SK-N-SH treated with all-trans-retinoic acid at 6 μM for 48 hours (cell line): ENCODE data around the gene TRMT1.

Source experiments
- ATAC-seq: fragments of 200-7000 bp; cut with Tn5 transposase; 3 replicates; pipeline ENCODE4 v1.9.1; 2020; ENCODE audit warnings: mild to moderate bottlenecking, moderate library complexity
- BACH2 ChIP-seq: fragments of 250-450 bp; sonication (Bioruptor Pico); IDR thresholded peaks from 2 replicates; pipeline ENCODE4 v1.9.0; 2021; ENCODE audit warnings: mild to moderate bottlenecking, borderline replicate concordance
- CSDC2 ChIP-seq: fragments of 250-450 bp; sonication (Bioruptor Pico); IDR thresholded peaks from 2 replicates; pipeline ENCODE4 v1.5.0; 2020; ENCODE audit warnings: mild to moderate bottlenecking, moderate library complexity
- ESRRG ChIP-seq: fragments of 250-450 bp; sonication (Bioruptor Pico); IDR thresholded peaks from 2 replicates; pipeline ENCODE4 v1.6.1; 2021; ENCODE audit warnings: mild to moderate bottlenecking
- GLIS3 ChIP-seq: fragments of 250-450 bp; sonication (Bioruptor Pico); IDR thresholded peaks from 2 replicates; pipeline ENCODE4 v1.5.0; 2020; ENCODE audit warnings: mild to moderate bottlenecking, moderate library complexity
- ISL1 ChIP-seq: fragments of 250-450 bp; sonication (Bioruptor Pico); IDR thresholded peaks from 2 replicates; pipeline ENCODE4 v2.1.2; 2022; ENCODE audit warnings: mild to moderate bottlenecking, moderate library complexity
- OSR1 ChIP-seq: fragments of 250-450 bp; sonication (Bioruptor Pico); IDR thresholded peaks from 2 replicates; pipeline ENCODE4 v1.8.0; 2022; ENCODE audit warnings: moderate library complexity, mild to moderate bottlenecking, inconsistent platforms
- PPARA ChIP-seq: fragments of 250-450 bp; sonication (Bioruptor Pico); IDR thresholded peaks from 2 replicates; pipeline ENCODE4 v1.5.0; 2020; ENCODE audit warnings: mild to moderate bottlenecking, borderline replicate concordance
- RARB ChIP-seq: fragments of 250-450 bp; sonication (Bioruptor Pico); IDR thresholded peaks from 2 replicates; pipeline ENCODE4 v1.8.0; 2021; ENCODE audit warnings: mild to moderate bottlenecking, moderate library complexity
- TCF4 ChIP-seq: fragments of 250-450 bp; sonication (Bioruptor Pico); IDR thresholded peaks from 2 replicates; pipeline ENCODE4 v1.8.0; 2021; ENCODE audit warnings: mild to moderate bottlenecking, moderate library complexity, borderline replicate concordance
- TOX ChIP-seq: fragments of 250-450 bp; sonication (Bioruptor Pico); IDR thresholded peaks from 2 replicates; pipeline ENCODE4 v1.8.0; 2021; ENCODE audit warnings: mild to moderate bottlenecking, moderate library complexity, borderline replicate concordance
- ZC3H10 ChIP-seq: fragments of 250-450 bp; sonication (Bioruptor Pico); IDR thresholded peaks from 2 replicates; pipeline ENCODE4 v1.5.1; 2021; ENCODE audit warnings: mild to moderate bottlenecking, moderate library complexity
- ZFP3 ChIP-seq: fragments of 250-450 bp; sonication (Bioruptor Pico); IDR thresholded peaks from 2 replicates; pipeline ENCODE4 v1.5.0; 2020; ENCODE audit warnings: mild to moderate bottlenecking, moderate library complexity
- ZFP30 ChIP-seq: fragments of 450-650 bp; formaldehyde crosslinking; IDR thresholded peaks from 2 replicates; pipeline ENCODE4 v1.5.0; 2022; ENCODE audit warnings: mild to moderate bottlenecking, moderate library complexity
- ZNF565 ChIP-seq: fragments of 450-650 bp; formaldehyde crosslinking; conservative IDR thresholded peaks from 2 replicates; pipeline ENCODE4 v1.5.0; 2020; ENCODE audit warnings: low read depth, mild to moderate bottlenecking, moderate library complexity
- ZNF70 ChIP-seq: fragments of 450-650 bp; formaldehyde crosslinking; IDR thresholded peaks from 2 replicates; pipeline ENCODE4 v1.5.0; 2020; ENCODE audit warnings: mild to moderate bottlenecking, moderate library complexity
- ZNF8 ChIP-seq: fragments of 450-650 bp; formaldehyde crosslinking; IDR thresholded peaks from 2 replicates; pipeline ENCODE4 v1.5.0; 2020; ENCODE audit warnings: mild to moderate bottlenecking, moderate library complexity
- TF ChIP-seq, protein P1 (sequence below): fragments of 250-450 bp; sonication (Bioruptor Pico); IDR thresholded peaks from 2 replicates; pipeline ENCODE4 v1.5.1; 2020; ENCODE audit warnings: low read depth, mild to moderate bottlenecking, moderate library complexity
- TF ChIP-seq, protein P2 (sequence below): fragments of 250-450 bp; sonication (Bioruptor Pico); IDR thresholded peaks from 2 replicates; pipeline ENCODE4 v1.8.0; 2020; ENCODE audit warnings: mild to moderate bottlenecking, moderate library complexity, borderline replicate concordance
- TF ChIP-seq, protein P3 (sequence below): fragments of 250-450 bp; sonication (Bioruptor Pico); IDR thresholded peaks from 2 replicates; pipeline ENCODE4 v1.5.1; 2021; ENCODE audit warnings: mild to moderate bottlenecking, moderate library complexity
- TF ChIP-seq, protein P4 (sequence below): fragments of 250-450 bp; sonication (Bioruptor Pico); IDR thresholded peaks from 2 replicates; pipeline ENCODE4 v1.5.0; 2020; ENCODE audit warnings: mild to moderate bottlenecking, moderate library complexity

The TRMT1 gene

DNA sequence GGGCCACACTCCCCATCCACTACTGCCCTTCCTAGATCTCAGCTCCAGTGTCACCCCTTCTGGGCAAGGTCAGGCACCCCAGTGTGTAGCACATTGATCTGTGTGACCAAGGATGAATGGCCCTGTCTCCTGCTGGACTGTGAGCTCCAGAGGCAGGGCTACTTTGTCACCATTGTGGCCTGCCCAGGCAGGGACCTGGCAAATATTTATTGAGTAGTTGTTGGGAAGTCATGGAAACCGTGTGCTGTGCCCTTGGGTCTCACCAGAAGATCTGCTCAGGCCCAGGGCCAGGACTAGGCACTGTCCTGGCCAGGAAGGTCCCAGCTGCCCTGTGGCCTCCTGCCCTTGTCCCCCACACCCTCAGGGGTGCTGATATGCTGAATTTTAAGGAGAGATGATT, 12.0 kb upstream of the TRMT1 start:
- TF ChIP-seq PPARA (no peak), GLIS3 (CRISPR knock-in tag) (no peak), ZNF70 (CRISPR knock-in tag) (no peak), ZFP3 (CRISPR knock-in tag) (no peak), ZNF565 (CRISPR knock-in tag) (no peak), TCF4 (no peak), TOX (CRISPR knock-in tag) (no peak), ESRRG (CRISPR knock-in tag) (no peak), CSDC2 (no peak), RARB (CRISPR knock-in tag) (no peak), ZFP30 (CRISPR knock-in tag) (no peak)
- TF ChIP-seq, protein P1, sequence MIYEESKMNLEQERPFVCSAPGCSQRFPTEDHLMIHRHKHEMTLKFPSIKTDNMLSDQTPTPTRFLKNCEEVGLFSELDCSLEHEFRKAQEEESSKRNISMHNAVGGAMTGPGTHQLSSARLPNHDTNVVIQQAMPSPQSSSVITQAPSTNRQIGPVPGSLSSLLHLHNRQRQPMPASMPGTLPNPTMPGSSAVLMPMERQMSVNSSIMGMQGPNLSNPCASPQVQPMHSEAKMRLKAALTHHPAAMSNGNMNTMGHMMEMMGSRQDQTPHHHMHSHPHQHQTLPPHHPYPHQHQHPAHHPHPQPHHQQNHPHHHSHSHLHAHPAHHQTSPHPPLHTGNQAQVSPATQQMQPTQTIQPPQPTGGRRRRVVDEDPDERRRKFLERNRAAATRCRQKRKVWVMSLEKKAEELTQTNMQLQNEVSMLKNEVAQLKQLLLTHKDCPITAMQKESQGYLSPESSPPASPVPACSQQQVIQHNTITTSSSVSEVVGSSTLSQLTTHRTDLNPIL (CRISPR knock-in tag): no peak
- TF ChIP-seq, protein P2, sequence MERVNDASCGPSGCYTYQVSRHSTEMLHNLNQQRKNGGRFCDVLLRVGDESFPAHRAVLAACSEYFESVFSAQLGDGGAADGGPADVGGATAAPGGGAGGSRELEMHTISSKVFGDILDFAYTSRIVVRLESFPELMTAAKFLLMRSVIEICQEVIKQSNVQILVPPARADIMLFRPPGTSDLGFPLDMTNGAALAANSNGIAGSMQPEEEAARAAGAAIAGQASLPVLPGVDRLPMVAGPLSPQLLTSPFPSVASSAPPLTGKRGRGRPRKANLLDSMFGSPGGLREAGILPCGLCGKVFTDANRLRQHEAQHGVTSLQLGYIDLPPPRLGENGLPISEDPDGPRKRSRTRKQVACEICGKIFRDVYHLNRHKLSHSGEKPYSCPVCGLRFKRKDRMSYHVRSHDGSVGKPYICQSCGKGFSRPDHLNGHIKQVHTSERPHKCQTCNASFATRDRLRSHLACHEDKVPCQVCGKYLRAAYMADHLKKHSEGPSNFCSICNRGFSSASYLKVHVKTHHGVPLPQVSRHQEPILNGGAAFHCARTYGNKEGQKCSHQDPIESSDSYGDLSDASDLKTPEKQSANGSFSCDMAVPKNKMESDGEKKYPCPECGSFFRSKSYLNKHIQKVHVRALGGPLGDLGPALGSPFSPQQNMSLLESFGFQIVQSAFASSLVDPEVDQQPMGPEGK: no peak
- no peak for ATAC-seq

DNA sequence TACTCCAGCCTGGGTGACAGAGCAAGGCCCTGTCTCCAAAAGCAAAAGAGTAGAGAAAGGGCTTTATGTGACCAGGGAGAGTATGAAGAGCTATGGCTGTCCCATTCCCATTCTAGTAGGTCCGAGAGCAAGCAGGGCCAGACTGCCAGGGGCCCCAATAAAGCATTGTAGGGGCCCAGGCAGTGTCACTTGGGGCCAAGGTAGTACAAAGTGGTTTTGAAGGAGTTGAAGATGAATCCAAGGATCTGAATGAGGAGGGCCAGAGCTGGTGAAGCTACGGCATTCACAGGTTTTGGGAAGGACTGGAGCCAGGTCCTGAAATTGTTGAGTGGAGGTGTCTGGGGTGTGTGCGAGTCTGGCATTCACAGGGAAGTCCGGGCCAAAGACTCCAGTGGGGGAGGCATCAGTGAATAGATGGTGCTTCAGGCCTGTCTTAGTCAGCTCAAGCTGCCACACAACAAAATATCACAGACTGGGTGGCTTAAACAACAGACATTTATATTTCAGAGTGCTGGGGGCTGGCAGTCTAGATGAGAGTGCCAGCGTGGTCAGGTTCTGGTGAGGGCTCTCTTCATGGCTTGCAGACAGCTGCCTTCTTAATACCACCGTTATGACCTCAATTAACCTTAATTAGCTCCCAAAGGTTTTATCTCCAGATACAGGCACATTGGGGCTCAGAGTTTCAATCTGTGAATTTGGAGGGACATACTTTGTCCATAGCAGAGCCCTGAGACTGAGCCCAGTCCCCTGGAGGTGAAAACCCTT, 11.5 kb upstream of the TRMT1 start:
- ATAC-seq: no peak

DNA sequence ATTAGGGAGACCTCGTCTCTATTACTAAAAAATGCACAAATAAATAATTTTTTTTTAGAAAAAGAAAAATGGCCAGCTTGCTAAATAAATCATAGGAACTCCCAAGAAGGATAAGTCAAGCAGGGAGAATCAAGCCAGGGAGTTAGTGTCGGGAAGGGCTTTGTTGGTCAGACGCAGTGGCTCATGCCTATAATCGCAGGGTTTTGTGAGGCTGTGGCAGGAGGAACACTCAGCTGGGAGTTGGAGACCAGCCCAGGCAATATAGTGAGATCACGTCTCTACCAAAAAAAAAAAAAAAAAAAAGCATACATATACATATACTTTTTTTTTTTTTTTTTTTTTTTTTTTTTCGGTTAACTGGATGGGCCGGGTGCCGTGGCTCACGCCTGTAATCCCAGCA, 10.5 kb upstream of the TRMT1 start:
- TF ChIP-seq ZNF565 (CRISPR knock-in tag): no peak
- no peak for TF ChIP-seq PPARA
- TF ChIP-seq, protein P1 (CRISPR knock-in tag): no peak
- TF ChIP-seq ZFP30 (CRISPR knock-in tag): no peak
- TF ChIP-seq, protein P3, sequence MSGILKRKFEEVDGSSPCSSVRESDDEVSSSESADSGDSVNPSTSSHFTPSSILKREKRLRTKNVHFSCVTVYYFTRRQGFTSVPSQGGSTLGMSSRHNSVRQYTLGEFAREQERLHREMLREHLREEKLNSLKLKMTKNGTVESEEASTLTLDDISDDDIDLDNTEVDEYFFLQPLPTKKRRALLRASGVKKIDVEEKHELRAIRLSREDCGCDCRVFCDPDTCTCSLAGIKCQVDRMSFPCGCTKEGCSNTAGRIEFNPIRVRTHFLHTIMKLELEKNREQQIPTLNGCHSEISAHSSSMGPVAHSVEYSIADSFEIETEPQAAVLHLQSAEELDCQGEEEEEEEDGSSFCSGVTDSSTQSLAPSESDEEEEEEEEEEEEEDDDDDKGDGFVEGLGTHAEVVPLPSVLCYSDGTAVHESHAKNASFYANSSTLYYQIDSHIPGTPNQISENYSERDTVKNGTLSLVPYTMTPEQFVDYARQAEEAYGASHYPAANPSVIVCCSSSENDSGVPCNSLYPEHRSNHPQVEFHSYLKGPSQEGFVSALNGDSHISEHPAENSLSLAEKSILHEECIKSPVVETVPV (CRISPR knock-in tag): no peak
- TF ChIP-seq RARB (CRISPR knock-in tag): no peak
- no peak for TF ChIP-seq ISL1
- no peak for TF ChIP-seq GLIS3 (CRISPR knock-in tag)
- TF ChIP-seq, all 23 proteins: peak for 0
- ATAC-seq: no peak

More for the DNA sequence above, 11.5 kb upstream of the TRMT1 start:
- TF ChIP-seq GLIS3 (CRISPR knock-in tag): no peak
- no peak for TF ChIP-seq ISL1
- TF ChIP-seq CSDC2: no peak
- TF ChIP-seq, protein P1 (CRISPR knock-in tag): no peak
- TF ChIP-seq TOX (CRISPR knock-in tag): no peak
- no peak for TF ChIP-seq ZC3H10 (CRISPR knock-in tag)
- TF ChIP-seq OSR1 (CRISPR knock-in tag): no peak
- TF ChIP-seq, protein P4, sequence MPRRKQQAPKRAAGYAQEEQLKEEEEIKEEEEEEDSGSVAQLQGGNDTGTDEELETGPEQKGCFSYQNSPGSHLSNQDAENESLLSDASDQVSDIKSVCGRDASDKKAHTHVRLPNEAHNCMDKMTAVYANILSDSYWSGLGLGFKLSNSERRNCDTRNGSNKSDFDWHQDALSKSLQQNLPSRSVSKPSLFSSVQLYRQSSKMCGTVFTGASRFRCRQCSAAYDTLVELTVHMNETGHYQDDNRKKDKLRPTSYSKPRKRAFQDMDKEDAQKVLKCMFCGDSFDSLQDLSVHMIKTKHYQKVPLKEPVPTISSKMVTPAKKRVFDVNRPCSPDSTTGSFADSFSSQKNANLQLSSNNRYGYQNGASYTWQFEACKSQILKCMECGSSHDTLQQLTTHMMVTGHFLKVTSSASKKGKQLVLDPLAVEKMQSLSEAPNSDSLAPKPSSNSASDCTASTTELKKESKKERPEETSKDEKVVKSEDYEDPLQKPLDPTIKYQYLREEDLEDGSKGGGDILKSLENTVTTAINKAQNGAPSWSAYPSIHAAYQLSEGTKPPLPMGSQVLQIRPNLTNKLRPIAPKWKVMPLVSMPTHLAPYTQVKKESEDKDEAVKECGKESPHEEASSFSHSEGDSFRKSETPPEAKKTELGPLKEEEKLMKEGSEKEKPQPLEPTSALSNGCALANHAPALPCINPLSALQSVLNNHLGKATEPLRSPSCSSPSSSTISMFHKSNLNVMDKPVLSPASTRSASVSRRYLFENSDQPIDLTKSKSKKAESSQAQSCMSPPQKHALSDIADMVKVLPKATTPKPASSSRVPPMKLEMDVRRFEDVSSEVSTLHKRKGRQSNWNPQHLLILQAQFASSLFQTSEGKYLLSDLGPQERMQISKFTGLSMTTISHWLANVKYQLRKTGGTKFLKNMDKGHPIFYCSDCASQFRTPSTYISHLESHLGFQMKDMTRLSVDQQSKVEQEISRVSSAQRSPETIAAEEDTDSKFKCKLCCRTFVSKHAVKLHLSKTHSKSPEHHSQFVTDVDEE (CRISPR knock-in tag): no peak
- TF ChIP-seq ZNF8: no peak
- no peak for TF ChIP-seq ZNF70 (CRISPR knock-in tag)
- TF ChIP-seq, protein P3 (CRISPR knock-in tag): no peak
- TF ChIP-seq ZFP30 (CRISPR knock-in tag): no peak
- TF ChIP-seq ZFP3 (CRISPR knock-in tag): no peak
- TF ChIP-seq BACH2: no peak
- TF ChIP-seq, all 23 proteins: peak for 0
